Bronchial epithelial cell (primary cell): Measurements from ENCODE around the gene SCG2. TPM values are rescaled to one million over a fixed set of nuclear protein-coding genes. Genes with fewer than 3 reads are reported as not detected.

Experiments
- DNase-seq: peaks from one replicate; pipeline ENCODE4 v3.0.0-alpha.2; 2010; ENCODE audit warnings: low read depth
- FAIRE-seq: peaks from 2 replicates; lab custom pipeline; 2011; peaks lifted over from hg19 to GRCh38; lab: Jason Lieb, UNC
- H3K27me3 ChIP-seq: 2 replicates; pipeline ENCODE4 v1.5.1; 2011; ENCODE audit warnings: low read length; ENCODE audit not compliant: control insufficient read depth, insufficient read depth
- H3K36me3 ChIP-seq: 2 replicates; pipeline ENCODE4 v1.5.1; 2011; ENCODE audit warnings: low read length; ENCODE audit not compliant: control insufficient read depth, insufficient read depth
- H3K4me3 ChIP-seq: 2 replicates; pipeline ENCODE4 v1.5.1; 2011; ENCODE audit warnings: mild to moderate bottlenecking, low read depth, low read length, control low read depth
- total RNA-seq: library from RNA; depleted of rRNA; stranded (reverse); fragments of >200 nt; gene quantifications from 2 replicates; pipeline ENCODE4 v1.2.1, GENCODE V29; 2014
- TF ChIP-seq, protein P1 (sequence below): IDR thresholded peaks from 2 replicates; pipeline ENCODE4 v1.5.1; 2011; ENCODE audit warnings: mild to moderate bottlenecking, moderate library complexity, low read length, control low read depth, inconsistent platforms; ENCODE audit not compliant: insufficient read depth, severe bottlenecking

SCG2 gene
- total RNA-seq, 1 donor from 2014 or later, result 0.26 TPM

DNA sequence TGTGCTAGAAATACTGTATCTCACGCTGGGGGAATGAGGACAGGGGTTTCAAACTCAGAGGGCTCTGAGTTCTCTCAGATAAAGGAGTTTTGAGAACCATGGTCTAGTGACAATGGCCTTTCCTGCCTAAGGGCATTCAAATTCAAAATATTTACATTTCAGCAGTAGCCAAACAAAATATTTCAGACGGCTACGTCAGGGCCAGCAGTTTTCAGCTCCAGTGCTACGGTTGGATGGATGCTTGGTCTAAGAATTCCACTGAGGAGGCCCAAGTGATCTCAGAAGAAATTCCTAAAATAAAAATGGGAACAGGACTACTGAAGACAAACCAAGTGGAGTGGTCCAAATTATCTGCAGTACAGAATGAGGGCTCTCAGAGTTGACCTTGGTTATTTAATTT, 41.1 kb upstream of the SCG2 start:
- TF ChIP-seq, protein P1, sequence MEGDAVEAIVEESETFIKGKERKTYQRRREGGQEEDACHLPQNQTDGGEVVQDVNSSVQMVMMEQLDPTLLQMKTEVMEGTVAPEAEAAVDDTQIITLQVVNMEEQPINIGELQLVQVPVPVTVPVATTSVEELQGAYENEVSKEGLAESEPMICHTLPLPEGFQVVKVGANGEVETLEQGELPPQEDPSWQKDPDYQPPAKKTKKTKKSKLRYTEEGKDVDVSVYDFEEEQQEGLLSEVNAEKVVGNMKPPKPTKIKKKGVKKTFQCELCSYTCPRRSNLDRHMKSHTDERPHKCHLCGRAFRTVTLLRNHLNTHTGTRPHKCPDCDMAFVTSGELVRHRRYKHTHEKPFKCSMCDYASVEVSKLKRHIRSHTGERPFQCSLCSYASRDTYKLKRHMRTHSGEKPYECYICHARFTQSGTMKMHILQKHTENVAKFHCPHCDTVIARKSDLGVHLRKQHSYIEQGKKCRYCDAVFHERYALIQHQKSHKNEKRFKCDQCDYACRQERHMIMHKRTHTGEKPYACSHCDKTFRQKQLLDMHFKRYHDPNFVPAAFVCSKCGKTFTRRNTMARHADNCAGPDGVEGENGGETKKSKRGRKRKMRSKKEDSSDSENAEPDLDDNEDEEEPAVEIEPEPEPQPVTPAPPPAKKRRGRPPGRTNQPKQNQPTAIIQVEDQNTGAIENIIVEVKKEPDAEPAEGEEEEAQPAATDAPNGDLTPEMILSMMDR, result no peak
- FAIRE-seq (no peak), DNase-seq (no peak)
- Histone ChIP-seq H3K36me3 (no peaks in the 10 kb centered on the region), H3K4me3 (no peak overlapping the region), H3K27me3 (no peaks in the 10 kb centered on the region)

DNA sequence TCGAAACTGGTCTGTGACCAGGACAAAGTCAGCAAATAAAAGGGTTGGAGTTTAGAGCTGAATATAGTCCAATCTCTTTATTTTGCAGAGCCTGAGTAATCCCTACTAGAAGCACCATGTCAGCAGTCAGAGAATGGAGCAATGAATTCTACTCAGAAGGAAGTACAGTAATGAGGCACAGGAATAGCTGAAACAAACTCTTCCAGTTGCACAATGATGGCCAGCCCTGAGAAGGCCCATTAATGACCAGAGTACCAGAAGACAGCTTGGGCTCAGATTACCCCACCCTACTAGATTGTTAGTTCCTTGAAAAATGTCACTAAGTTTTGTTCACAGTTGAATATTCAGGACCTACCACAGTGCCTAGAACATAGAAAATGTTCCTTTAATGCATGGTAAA, 40.3 kb upstream of the SCG2 start:
- FAIRE-seq, result peak; percentile 58
- no peaks in the 10 kb centered on the region for H3K36me3 ChIP-seq
- TF ChIP-seq, protein P1, result no peak
- H3K4me3 ChIP-seq, result no peak overlapping the region
- no peaks in the 10 kb centered on the region for H3K27me3 ChIP-seq
- peak; percentile 15 for DNase-seq

DNA sequence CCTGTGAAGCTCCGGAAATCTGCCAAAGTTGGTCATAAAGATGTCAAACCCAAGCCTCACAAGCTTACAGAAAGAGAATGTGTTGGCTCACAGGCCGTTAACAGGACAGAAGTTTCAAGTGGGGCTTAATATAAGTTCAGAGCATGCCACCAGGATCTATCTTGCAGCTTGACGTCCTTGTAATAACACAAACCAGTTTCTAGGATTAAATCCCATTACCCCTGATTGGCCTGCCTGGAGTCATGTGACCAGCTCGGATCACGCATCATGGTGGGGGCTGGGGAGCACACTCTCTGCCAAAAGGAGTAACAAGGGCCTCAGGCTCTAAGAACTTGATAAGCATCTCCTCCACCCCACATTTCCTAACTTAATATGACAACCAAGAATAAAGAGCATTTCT, 38.9 kb upstream of the SCG2 start:
- Histone ChIP-seq H3K4me3 (no peak overlapping the region), H3K36me3 (no peaks in the 10 kb centered on the region), H3K27me3 (no peaks in the 10 kb centered on the region)
- DNase-seq (peak; percentile 21), FAIRE-seq (no peak)
- TF ChIP-seq, protein P1, result no peak

DNA sequence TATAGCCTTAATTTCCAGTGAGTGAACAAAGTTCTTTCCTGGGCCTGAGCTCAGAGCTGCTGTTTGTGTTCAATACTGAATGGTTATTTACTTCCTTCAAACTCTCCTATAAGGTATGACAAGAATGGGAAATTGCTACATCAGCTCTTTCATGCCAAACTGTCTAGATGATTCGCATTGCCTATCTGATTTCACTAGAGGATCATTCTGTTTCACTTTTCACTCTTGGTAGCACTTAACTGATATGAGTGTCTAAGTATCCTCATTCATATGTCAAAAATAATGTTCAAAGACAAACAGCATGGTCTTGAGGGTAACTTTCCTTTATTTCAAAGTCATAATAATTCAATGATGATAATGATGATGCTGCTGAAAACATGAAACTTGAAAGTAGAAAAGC, 32.9 kb upstream of the SCG2 start:
- no peaks in the 10 kb centered on the region for H3K36me3 ChIP-seq
- TF ChIP-seq, protein P1, result no peak
- peak; percentile 57 for DNase-seq
- no peak overlapping the region for H3K4me3 ChIP-seq
- no peaks in the 10 kb centered on the region for H3K27me3 ChIP-seq
- FAIRE-seq, result no peak

DNA sequence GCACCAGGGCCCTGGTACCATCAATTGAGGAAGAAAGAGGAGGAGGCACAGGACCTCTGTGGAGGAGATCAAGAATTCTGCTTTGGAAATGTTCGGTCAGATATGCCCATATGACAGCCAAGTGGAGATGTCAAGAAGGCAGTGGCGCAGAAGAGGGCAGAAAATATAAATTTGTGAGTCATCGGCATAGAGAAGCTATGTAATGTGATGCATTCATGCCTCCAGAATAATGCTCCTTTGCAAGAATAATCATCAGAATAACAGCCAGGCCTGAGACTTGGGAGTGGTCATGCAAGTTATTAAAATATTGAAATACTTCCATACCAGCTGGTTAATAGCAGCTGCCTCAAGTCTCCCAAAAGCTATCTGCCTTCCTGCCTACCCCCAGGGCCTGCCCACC, 32.1 kb upstream of the SCG2 start:
- no peaks in the 10 kb centered on the region for H3K27me3 ChIP-seq
- TF ChIP-seq, protein P1, result no peak
- H3K36me3 ChIP-seq, result no peaks in the 10 kb centered on the region
- FAIRE-seq, result no peak
- no peak overlapping the region for H3K4me3 ChIP-seq
- DNase-seq, result no peak

DNA sequence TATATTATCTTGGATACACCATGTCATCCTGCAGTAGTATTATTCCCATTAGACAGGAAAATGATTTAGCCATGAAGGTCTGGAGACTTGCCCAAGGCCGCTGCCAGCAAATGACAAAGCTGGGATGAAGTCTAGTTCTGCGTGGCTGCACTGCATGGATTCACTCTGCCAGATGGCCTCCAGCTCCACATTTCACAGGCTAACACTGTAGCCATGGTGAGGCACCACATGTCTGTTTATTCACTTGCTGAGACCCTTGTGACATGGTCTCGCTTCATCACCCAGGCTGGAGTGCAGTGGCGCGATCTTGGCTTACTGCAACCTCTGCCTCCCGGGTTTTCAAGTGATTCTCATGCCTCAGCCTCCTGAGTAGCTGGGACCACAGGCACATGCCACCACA, 31.5 kb upstream of the SCG2 start:
- TF ChIP-seq, protein P1, result no peak
- H3K4me3 ChIP-seq, result no peak overlapping the region
- no peaks in the 10 kb centered on the region for H3K36me3 ChIP-seq
- FAIRE-seq (no peak), DNase-seq (no peak)
- no peaks in the 10 kb centered on the region for H3K27me3 ChIP-seq
